CD4-positive, alpha-beta T cell treated with Interleukin-6 at 100 ng/mL for 8 hours (primary cell): Measurements from ENCODE around the gene ELP2.

Source experiments
- DNase-seq: peaks from one replicate; pipeline ENCODE4 v3.0.0-alpha.2; 2020; ENCODE audit warnings: mixed read lengths, low spot score

The ELP2 gene

DNA sequence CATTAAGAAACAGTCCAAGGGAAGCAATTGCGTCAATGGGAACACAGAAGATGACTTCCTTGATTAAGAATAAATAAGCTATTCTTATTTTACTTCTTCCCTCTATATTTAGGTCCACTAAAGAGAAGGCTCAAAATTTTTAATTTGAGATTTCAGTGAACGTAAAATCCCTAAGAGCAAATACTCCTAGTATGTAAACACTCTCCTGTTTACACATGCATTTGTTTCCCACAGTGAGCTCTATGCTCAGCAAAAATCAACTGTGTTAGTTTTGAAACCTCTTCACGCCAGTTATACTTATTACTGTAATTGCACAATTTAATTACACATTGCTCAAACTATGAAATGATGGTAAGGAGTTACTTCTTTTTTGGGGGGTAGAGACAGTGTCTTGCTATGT is 9.4 kb upstream of the ELP2 start:
- no peak for DNase-seq

GRCh38 chr18:36124841-36125240 is 4.9 kb upstream of the ELP2 start:
- DNase-seq = no peak

- no peak for DNase-seq
Measured at GRCh38 chr18:36126668-36127067, 3.0 kb upstream of the ELP2 start.

DNA sequence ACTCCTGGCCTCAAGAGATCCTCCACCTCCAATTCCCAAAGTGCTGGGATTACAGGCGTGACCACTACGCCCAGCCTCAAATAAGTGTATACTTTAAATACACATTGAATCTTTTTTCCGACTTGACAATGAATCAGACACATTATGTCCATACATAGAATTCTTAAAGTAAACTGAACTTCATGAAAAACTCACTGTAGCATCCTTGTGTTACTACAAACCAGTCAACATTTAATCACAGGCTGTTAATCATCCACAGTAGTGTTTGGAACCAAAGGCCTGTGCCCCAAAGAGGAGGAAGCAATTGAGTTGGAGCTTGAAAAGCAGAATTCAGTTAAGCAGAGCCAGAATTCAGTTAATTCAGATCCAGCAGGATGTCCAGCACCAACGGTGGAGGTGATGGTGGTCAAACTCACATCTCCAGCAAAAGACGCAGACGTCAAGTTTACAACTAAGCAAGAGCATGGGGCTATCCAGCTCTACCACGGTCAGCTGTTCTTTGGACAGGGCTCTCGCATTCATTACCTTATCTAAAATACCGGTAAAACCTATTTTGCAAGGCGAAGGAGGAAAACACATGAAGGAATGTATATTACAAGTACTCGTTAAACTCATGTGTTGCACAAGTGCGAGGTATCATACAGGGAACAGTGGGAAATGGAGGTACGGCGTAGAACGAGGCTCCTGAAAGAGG is 1.7 kb upstream of the ELP2 start:
- DNase-seq = no peak

DNA sequence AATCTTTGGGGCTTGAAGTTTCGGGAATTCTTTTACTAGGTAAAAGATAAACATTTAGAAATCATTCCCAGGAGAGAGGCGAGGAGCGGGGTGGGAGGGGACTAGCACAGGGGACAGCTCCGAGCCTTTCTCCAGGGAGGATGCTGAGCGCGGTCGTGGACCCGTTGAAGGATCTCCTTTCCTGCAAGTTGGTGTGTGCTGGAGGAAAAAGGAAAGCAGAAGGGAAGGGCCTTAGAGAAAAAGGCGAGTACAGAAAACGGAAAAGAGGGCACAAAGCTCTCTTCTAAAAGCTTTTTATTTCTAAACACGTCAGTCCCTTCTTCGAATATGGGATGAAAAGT is 1.2 kb upstream of the ELP2 start:
- no peak for DNase-seq

GRCh38 chr18:36128907-36129299 is 796 bp upstream of the ELP2 start:
- DNase-seq = no peak

GRCh38 chr18:36130039-36130831 is 536 bp downstream of the ELP2 start:
- no peak for DNase-seq

DNA sequence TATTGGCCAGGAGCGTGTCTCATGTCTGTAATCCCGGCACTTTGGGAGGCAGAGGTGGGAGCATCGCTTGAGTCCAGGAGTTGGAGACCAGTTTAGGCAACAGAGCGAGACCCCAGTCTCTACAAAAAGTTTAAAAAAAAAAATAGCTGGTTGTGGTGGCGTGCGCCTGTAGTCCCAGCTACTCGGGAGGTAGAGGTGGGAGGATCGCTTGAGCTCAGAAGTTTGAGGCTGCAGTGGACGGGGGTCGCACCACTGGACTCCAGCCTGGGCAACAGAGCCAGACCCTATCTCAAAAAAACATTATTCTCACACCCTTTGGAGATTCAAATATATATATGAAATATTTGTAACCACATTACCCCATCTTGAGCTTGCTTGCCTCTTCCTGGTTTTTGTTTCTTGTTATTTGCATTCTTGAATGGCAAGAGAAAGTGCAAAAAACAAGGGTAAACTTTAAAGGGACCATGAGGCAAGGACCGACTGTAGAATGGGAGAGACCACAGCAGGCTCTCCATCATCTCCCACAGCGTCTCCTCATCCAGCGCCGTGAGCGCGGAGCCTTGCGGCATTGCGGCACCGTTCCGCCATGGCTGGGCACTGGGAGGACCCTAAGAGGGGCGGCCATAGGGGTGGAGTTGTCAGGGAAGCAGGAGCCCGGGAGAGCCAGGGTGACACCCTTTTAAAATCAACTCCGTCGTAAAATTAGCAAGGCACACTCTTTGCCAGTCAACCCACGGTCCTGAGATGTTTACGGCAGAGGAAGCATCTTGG is 1.4 kb downstream of the ELP2 start:
- DNase-seq = no peak

DNA sequence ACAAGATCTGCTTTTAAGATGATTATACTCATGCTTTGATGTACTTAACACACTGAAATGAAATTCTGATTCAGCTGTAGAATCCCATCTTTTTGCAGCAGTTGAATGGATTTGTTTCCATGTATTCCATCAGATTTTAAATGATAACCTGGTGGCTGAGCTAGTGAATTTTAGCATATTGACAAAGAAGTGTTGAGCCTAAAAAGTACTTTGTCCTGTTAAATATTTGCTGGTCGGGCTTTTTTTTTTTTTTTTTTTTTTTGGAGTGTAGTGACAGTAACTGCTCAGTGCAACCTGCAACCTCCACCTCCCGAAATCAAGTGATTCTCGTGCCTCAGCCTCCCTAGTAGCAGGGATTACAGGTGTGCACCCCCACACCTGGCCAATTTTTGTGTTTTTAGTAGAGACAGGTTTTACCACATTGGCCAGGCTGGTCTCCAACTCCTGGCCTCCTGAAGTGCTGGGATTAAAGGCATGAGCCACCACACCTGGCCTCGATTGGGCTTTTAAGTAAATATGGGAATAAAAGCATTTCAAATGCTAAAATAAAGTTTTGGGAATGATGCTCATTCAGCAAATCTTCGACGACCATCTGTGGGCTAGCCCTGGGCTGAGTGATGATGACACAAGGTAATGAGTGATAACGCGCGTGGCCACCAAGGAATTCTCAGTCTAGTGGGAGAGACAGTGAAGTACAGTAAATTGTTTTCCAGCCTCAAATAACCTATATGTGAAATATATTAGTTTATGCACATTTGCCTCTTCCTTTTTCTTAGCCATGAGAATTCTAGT is 2.2 kb downstream of the ELP2 start:
- DNase-seq = no peak

- no peak for DNase-seq
Measured at GRCh38 chr18:36132756-36133155, 3.1 kb downstream of the ELP2 start.

- DNase-seq = no peak
Measured at GRCh38 chr18:36135264-36135663, 5.6 kb downstream of the ELP2 start.

GRCh38 chr18:36139245-36139644 is 9.5 kb downstream of the ELP2 start:
- no peak for DNase-seq

- no peak for DNase-seq
Measured at GRCh38 chr18:36141576-36141975, 11.9 kb downstream of the ELP2 start.

- no peak for DNase-seq
Measured at GRCh38 chr18:36142751-36143150, 13.1 kb downstream of the ELP2 start.

GRCh38 chr18:36143391-36143790 is 13.7 kb downstream of the ELP2 start:
- DNase-seq = no peak

DNA sequence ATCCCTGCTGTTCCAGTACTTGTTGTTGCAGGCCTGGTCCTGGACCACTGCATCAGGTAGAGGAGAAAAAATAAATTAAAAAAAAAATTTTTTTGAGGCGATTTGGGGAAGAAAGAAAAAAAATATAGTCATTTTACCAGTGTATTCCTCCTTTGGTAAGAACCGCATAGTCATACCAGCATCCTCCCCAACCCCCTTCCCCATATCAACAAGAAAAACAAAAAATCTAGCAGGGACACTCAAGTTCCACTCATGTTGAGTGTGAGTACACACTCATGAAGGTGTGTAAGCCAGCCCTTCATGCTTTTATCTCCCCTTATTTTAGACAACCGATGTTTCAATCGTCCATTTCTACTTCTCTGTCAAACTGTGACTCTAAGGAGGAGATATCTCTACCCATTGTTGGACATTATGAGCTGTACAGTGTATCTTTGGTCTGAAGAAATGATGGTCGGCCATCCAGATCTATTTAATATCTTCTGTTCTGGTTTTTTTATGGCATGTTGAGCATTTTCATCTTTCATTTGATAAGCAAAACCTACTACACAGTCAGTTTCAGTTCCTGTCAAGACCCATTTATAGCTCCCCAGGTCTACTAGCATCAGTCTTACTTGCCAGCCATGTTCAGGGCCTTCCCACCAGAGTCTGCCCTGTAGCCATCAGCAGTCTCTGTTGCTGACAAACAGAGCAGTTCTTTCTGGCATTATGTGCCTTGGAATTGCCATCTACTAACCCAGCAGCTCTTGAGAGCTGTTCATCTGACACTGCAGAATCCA is 20.0 kb downstream of the ELP2 start:
- no peak for DNase-seq

- no peak for DNase-seq
Measured at GRCh38 chr18:36152781-36153180, 23.1 kb downstream of the ELP2 start.

GRCh38 chr18:36153203-36153602 is 23.5 kb downstream of the ELP2 start:
- DNase-seq = no peak

DNA sequence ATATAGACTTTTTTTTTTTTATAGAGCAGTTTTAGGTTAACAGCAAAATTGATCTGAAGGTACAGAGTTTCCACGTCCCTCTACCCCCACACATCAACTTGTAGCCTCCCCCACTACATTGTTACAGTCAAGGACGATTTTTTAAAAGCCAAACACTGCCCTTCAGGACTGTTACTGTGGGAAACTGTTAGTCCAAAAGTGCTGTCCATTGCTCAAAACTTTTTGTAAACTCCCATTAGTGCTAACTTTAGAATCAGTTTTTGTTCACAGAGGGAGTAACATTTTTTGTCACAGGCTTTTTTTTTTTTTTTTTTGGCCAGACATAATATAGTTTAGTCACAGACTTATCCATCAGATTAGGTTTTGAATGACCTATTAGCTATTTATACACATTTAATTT is 24.1 kb downstream of the ELP2 start:
- DNase-seq = no peak

DNA sequence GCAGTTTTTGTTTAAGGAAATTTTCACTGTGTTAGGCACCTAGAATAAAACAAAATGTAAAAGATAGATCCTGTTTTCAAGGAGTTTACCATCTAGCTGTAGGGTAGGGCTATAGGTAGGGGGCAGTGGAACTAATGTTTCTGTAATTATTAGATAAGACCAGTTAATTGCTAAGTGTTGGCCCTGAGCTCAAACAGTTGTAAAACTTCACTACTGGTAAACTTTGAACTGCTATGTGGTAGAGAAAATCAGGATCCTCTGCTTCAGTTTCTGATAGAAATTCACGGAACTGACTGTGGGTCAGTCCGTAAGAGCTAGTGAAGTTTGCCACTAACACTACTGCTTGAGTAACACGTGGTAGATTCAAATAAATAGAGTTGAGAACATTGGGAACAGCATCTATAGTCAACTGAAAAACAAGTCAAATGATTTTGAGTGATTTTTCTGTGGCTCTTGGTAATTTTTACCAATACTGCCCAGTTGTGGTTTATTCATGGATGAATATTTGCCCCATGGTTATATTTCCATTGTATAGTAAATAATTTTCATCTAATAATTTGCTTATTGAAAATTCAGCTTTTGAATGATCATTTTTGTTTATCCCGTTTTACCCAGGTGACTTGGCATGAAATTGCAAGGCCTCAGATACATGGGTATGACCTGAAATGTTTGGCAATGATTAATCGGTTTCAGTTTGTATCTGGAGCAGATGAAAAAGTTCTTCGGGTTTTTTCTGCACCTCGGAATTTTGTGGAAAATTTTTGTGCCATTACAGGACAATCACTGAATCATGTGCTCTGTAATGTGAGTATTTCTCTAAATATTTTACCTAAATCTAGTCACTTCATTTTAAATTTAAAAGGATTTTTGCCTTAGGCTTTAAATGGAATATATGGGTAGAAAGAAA is 26.4 kb downstream of the ELP2 start:
- no peak for DNase-seq
